Dermis microvascular lymphatic vessel endothelial cell (primary cell): Measurements from ENCODE around the gene CAVIN2. TPM values are rescaled to one million over a fixed set of nuclear protein-coding genes. Genes with fewer than 3 reads are reported as not detected.

Source experiments
- DNase-seq, 2 donors: peaks; one replicate each; pipeline versions ENCODE4 v3.0.0 to v3.0.0-alpha.2; 2010; ENCODE audit warnings: low read depth in 2 of 2
- total RNA-seq: library from RNA; depleted of rRNA; stranded (reverse); fragments of >200 nt; gene quantifications from 2 replicates; pipeline ENCODE4 v1.2.1, GENCODE V29; 2014

Gene CAVIN2
- total RNA-seq, 1 donor from 2014 or later, result 282 TPM

DNA sequence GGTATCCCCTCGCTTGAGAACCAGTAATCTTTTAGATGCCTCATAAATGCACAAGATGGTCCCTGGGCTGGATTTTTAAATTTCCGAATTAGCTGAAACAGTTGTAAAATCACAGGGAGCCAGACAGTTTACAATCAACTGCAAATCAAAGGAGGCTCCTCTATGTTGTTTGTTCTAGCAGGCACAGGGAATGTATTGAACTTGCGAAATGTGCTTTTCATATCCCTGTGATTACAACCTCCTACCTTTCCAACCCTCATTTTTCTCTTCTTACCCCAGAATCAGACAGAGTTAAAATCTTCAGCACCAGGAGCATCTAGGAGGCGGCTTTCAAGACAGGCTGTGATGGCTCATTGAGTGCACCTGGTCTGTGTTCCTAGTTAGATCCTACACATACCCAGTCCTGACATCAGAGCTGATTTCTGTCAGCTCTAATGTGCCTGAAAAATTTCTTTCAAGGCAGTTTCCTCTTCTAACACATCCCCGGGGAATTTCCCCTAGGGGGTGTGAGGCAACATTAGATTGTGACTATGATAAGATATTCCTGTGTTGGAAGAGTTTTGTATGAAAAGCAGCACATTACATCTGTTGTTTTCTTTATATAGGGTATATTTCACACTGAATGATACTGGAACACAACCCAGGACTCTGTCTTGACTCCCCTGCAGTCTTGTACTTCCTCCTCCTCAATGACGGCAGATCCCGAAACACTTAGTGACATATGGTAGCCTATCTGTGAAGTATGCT lies 17.9 kb upstream of the CAVIN2 start:
- DNase-seq, result peak in 1 of 2 donors; percentile 80

DNA sequence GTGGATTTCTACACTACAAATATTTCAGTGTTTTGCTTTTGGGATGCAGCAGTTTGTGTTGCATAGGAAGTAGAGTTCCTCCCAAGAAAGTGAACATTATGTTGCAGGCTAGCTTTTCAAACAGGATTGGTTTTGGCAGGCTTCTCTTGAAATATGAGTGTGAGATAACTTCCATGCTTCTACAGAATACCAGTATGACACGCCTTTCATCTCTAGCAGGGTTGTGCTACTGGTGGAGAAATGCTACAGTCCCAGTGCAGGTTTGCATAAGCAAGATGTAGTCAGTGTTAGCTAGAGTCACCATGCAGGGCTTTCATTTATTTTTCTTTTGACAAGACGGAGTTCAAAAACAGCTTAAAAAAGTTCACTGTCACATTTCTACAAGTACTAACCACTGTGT lies 17.1 kb upstream of the CAVIN2 start:
- no peak for DNase-seq

DNA sequence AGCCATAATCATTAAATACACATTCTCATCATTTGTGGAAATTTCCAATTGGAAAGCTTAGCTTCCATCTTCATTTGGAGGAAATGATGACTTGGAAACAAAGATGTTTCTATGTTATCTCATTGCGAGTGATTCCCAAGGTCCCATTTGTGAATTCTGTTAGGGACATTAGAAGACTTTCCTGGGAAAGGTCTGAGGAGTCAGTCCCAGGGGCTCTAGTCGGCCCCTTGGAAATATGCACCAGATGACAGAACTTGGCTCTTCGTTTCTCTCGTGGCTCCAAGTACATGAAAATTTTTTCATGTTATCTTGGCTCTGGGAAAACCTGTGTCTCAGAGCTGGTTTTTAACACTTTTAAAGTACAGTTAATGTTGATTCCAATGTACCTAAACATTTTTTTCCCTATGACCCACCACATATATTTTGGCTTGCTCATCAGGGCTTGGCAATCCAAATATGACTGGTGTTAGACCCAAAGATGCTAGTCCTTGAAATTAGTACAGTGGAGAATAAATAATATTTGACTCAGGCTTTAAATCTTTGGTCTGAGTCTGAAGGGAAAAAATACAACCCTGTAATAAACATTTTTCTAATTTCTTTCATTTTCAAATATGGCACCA lies 15.4 kb upstream of the CAVIN2 start:
- DNase-seq, result no peak

DNA sequence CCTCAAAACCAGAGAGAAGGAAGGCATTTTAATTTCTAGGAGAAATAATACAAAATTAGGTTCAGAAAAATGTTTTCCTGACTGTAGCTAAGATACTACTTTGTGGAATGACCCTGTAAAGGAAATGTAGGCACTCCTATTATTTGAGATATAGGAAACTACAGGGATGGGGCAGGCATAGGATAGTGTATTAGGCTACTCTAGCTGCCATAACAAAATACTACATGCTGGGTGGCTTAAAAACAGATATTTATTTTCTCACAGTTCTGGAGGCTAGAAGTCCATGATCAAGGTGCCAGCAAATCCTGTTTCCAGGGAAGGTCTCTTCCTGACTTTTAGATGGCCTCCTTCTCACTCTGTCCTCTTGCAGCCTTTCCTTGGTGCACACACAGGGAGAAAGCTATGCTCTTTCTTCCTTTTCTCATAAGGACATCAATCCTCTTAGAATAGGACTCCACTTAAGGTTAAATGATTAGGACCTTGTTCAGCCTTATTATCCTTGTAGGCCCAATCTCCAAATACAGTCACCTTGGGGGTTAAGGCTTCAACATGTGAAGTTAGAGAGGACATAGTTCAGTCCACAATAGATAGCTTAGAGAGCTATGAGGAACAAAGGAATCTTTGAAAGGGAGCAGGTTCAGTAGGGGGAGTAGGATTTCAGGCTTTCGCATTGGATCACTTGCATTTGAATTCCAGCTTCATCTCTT lies 14.0 kb upstream of the CAVIN2 start:
- no peak for DNase-seq

DNA sequence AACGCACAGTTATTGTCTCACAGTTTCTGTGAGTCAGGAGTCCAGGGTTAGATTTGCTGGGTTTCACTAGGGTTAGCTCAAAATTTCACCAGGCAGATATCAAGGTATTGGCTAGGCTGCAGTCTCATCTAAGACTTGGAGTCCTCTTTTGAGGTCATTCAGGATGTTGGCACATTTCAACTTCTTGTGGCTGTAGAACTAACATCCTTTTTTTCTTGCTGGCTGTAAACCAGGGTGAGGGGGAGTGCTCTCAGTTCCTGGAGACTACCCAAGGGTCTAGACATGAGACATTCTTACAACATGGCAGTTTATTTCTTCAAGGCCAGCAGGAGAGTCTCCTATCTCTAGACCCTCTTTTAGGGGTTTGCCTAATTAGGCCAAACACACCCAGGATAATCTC lies 12.8 kb upstream of the CAVIN2 start:
- no peak for DNase-seq

DNA sequence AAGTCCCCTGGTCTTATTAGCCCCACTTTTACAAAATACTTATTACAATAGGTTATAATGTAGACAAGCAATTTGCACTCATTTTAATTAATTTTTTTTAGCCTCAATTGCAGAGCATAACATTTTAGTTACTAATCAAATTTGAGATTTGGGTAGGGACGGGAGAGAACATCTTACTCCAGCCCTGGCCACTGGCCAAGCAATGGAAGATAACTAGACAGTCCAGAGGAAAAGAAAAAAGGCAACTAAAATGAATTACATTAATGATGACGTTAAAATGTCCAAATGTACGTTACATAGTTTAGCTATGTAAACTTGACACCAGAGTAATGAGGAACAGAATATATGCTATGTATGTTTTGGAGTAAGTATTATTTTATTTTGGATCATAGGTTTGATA lies 11.0 kb upstream of the CAVIN2 start:
- no peak for DNase-seq

DNA sequence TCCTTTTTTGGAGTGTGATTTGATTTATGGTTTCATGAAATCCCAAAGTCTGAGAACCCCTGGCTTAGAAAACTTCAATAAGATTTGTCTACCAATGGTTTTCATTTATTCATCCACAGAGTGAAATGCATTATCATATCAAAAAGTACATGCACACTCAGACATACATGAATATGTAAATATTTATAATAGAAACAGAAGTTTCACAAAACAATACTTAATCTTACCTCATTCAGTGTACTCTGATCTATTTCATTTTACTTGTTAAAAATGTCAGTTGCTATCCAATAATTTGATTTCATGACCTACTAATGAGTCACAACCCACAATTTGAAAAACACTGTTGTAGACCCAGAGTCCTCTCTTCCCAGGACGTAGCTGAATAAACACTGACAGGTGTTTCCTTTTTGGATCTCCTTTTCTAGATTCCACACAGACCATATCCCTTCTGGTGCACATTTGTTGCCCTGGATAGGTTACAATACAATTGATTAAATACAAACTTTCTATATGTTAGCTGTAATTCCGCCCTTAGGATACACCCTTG lies 10.4 kb upstream of the CAVIN2 start:
- DNase-seq, result peak; percentile 96 to 99

DNA sequence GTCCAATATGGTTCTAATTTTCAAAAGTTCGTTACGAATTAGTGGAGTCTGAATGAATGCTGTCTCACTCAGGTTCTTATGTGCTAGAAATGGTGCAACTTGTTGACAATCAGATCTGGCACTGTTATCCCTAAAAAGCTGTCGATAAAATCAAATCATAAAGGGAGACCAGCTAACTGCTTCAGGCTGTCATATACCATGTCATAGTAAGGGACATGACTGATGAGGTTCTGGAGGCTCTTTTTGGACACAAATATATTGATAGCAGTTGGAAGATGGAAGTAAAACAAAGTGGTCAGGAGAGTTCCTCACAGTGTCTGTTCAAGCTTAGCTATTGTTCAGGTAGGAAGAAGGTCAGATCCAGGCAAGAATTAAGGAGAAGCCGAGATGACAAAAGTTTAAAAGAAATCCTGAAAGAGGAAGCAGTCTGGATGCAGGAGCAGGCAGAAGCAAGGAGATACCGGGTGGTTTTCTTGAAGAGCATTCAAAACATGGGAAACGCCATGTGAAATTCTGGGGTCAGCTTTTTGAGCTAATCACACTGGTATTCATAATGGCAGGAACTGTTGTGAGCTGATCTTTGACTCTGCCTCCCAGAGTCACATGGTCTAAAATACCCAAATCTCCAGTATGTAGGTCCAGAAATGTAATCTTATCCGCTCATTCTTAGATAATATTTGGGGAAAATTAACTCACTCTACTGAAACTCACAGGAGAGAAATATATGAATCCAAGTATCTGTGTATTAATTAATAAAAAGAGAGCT lies 9.4 kb upstream of the CAVIN2 start:
- peak; percentile 79 to 96 for DNase-seq

DNA sequence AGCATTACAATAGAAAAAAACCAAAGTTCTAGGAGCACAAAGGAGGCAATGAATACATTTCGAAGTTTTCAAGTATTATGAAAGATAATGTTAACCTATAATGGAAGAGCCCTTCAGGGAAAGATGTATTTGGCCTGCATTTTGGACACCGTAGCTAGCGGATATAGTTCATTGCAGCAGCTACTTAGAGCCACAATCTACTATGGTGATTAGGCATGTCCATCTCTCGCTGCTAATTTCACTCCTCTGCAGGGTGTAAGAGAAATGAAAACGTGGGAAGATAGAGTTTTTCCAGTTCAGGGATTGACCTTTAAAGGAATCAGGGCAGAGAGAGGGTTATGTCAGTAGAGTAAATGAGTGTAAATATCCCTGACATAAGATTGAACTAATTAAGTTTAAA lies 8.5 kb upstream of the CAVIN2 start:
- no peak for DNase-seq

DNA sequence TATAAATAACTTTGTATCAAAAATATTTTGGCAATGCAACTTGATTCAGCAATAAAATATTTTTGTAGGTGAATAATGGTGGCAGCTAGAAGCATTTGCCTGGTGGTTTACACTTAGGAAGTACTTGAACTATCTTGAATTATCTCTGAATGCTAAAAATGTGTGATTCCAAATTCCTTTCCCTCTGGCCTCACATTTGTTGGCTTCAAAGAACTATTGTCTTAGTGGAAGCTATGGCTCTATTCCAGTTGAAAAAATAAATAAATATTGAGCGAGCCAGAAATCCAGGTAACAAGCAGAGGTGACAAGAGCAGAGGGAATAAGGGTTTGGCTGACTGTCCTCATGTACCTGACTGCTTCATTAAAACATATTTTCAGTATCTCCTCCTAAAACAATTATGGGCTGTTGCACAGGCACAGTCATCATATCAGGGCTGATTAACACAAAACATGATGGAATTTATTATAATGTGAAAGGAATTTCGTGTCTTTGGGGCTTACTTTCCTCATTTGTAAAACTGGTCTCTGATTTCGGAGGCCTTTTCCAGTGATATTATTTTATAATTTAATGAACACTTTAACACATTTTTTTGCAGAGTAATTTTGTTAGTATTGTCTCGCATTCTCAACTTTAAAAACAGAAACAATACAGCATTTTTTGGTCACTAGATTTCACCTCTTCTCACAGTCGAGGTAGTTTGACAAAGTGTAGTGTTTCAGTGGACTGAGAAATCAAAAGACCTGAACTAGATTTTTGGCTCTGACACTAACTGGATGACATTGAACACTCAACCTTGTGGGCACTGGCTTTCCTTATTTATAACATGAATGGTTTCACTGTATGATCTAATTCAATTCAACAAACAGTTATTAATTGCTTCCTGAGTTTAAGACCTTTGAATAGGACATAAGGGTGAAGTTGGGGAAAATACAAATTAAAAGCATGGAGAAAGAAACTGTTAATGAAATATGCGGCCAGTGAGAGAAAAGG lies 7.8 kb upstream of the CAVIN2 start:
- DNase-seq, result peak; percentile 64 to 66

DNA sequence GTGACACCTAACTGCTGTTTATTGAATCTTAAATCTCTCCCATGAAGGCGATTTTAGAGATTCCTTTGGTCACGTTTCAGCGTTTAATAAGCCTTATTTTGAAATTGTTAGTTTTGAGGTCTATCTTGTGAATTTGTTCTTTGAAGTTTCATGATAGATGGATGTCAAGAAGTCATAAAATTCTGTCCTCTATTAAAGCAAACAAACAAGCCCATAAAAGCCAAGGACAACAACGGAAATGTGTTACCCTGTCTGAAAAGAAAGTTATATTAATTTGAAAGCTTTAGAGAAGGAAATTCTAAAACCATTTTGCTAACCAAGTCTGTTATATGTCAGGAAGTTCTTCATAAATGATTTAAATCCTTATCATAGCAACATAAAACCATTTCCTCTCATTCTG lies 7.0 kb upstream of the CAVIN2 start:
- DNase-seq, result no peak

DNA sequence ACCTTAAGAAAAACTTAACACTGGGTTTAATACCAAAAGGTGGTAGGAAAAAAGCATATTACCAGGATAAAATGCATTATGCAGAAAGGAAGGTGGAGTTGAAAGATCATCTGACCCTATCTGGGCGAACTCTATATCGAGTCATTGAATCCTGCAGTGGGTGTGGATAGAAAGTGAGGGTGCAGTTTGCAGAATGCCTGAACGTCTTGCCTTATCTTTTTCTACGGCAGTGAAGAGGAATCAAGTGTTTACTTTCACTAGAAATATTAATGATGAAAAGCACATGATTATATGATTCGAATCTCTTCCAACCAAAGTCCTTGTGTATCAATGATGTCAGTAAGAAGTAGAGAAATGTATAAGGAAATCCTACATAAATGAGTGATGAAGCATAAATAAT lies 4.3 kb upstream of the CAVIN2 start:
- no peak for DNase-seq

DNA sequence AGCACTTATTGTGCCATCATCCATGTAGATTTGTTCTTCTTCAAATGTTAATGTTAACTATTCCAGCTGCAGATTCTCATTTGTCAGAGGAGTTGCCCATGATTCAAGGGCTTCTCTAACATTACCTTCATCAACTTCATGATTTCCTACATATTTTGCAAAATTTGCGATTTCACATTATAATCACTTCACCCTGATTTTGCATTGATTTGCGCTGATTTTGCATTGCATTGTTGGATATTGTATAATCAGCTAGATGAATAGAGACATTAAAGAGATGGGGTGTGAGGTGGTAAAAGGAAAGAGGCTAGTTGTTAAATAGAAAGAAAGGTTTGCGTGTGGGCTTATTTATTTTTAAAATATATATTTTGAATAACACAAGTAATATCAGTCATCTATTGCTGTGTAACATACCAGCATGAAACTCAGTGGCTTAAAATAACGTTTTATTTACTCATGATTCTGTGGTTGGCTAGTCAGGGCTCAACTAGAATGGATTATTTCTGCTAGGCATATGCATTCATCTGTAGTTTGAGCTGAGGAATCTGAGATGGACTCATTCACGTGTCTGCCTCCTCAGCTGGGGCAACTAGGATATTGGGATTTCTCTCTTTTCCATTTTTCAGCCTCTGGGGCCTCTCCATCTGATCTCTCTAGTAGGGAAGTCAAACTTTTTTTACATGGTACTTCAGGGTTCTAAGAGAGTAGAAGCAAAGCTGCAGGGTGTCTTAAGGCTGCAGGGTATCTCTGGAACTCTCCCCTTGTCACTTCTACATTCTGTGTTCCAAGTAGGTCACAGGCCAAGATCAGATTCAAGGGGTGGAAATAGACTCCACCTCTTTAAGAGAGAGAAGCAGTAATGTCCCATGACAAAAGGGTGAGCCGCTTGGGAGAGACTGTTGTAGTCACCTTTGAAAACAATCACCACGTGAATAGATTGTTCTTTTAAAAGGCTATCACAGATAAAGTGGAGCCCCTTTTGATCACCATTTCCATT lies 2.2 kb upstream of the CAVIN2 start:
- DNase-seq, result no peak

DNA sequence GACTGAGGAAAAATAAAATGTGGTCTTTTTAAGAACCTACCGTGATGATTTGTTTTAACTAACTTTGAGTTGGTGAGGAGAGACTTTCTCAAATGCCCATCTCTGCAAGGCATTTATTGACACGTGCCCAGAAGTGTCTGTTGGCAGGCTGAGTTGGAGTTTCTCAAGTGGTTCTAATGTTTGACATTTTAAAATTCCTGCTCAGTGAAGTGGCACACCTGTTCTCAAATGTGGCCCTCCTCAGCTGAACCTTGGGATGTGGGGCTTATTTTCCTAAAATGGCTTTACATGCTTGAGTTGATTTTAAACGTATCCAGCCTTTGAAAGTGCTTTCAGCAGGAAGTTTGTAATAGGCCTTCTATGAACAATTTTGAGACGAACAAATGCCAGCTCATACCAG lies 876 bp upstream of the CAVIN2 start:
- DNase-seq, result no peak

DNA sequence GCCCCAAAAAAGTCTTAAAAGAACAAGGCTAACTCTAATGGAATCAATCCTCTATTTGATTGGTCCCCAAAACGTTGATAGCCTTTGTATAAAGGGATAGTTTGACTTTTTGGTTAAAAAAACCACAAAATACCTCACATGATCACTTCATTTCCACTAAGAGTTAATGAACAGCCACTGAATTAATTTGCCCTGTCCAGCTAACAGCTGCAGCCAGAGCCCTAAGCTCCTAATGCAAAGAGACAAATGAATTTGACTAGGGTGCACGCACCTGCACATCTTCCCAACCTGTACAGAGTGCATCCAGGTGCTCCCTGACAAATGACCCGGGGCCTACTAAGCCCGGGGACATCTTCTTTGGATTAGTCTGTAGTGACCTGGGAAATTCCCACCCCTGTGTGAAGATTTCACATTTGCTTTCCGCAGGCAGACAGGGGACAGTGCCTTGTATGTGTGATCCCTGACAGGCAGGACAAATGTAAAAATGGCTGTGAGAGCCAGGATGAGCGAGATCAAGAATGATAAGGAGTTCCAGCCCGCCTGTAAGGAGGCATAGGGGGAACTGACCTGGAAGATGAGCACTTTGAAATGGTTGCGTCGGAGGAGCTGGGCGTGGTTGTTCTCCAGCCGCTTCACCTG lies 893 bp downstream of the CAVIN2 start:
- DNase-seq, result no peak

DNA sequence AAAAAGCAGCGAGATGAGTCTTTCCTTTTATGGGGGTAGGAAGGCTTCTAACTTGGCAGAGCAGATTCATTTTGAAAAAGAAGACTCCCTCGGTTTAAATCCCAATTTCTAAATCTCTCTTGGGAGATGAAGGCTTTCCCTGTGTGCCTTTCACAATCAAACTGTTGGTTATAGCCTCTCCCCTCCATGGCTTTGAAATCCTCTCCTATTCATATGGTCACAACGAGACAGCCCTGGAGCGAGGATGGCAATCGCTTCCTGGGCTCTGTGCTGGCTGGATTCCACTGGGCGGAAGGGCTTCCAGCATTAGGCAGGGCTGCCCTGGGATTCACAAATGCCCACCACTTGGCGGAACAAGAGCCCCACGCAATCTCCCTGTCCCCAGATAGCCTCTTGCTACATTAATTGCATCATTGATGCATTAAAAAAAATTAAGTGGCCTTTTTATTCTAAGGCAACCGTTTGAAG lies 1.6 kb downstream of the CAVIN2 start:
- no peak for DNase-seq

DNA sequence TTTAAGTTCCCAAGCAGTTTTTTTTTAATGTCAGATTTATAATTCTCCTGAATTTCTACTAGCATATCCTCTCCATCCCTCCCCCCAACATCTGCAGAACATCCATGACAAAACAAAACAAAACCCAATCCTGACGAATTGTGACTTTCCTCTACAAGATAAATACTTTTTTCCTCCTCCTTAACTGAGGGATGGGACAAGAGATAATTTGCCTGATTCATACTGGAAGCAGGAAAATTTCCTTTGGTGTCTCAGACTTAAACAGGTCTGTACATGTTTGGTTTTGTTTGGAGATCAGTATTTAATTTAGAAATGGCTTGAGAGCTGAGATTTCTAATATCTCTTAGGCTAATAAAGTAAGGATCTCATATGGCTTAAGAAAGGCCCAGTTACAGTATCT lies 2.2 kb downstream of the CAVIN2 start:
- no peak for DNase-seq

DNA sequence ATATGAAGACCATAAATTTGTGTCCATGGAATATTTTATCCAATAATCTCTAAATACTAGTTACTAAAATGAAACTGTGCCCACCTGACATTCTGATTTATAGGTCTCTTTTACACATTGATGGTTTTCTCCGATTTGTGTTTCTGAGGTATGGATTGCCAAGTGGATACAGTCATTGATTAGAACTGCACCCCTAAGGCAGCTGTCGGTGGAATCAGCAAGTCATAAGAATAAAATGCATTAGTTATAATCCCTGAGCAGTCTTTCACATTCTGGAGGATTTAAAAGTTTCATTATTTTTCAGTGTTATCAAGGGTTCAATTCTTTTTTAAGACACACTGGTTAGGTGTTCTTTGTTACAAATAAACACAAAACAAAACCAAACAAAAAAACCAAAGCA lies 6.0 kb downstream of the CAVIN2 start:
- DNase-seq, result no peak
